ENCODE data around the gene GLTP.

GLTP gene

GRCh38 chr12:109842021-109842420 lies 38.3 kb downstream of the GLTP start:
- DNase-seq (ENCODE audit: low read depth): no peak

GRCh38 chr12:109841356-109841755 lies 39.0 kb downstream of the GLTP start:
- no peak for DNase-seq (ENCODE audit: low read depth)

GRCh38 chr12:109840305-109841074 lies 39.9 kb downstream of the GLTP start:
- no peak for DNase-seq (ENCODE audit: low read depth)

GRCh38 chr12:109839444-109839843 lies 40.9 kb downstream of the GLTP start:
- DNase-seq (ENCODE audit: low read depth): no peak

GRCh38 chr12:109836916-109837315 lies 43.4 kb downstream of the GLTP start:
- no peak for DNase-seq (ENCODE audit: low read depth)

- no peak for DNase-seq (ENCODE audit: low read depth)
Measured at GRCh38 chr12:109835827-109836226, 44.5 kb downstream of the GLTP start.

GRCh38 chr12:109833307-109834189 lies 46.8 kb downstream of the GLTP start, which contains the start of gene TRPV4:
Gene TRPV4 (minus strand): TSS chr12:109833398. CDS start chr12:109814796, 18,602 bp downstream.
- no peak for DNase-seq (ENCODE audit: low read depth)

- no peak for DNase-seq (ENCODE audit: low read depth)
Measured at GRCh38 chr12:109832541-109833306, 47.6 kb downstream of the GLTP start.

GRCh38 chr12:109831929-109832328 lies 48.4 kb downstream of the GLTP start:
- DNase-seq (ENCODE audit: low read depth): no peak

- no peak for DNase-seq (ENCODE audit: low read depth)
Measured at GRCh38 chr12:109831365-109831764, 49.0 kb downstream of the GLTP start.

GRCh38 chr12:109830718-109831117 lies 49.6 kb downstream of the GLTP start:
- no peak for DNase-seq (ENCODE audit: low read depth)

GRCh38 chr12:109830267-109830666 lies 50.1 kb downstream of the GLTP start:
- DNase-seq (ENCODE audit: low read depth): no peak

GRCh38 chr12:109829667-109830066 lies 50.7 kb downstream of the GLTP start:
- no peak for DNase-seq (ENCODE audit: low read depth)

GRCh38 chr12:109828754-109829511 lies 51.4 kb downstream of the GLTP start:
- DNase-seq (ENCODE audit: low read depth): no peak

GRCh38 chr12:109827566-109828550 lies 52.5 kb downstream of the GLTP start:
- no peak for DNase-seq (ENCODE audit: low read depth)

GRCh38 chr12:109827080-109827479 lies 53.3 kb downstream of the GLTP start:
- DNase-seq (ENCODE audit: low read depth): no peak

GRCh38 chr12:109824731-109825130 lies 55.6 kb downstream of the GLTP start:
- no peak for DNase-seq (ENCODE audit: low read depth)

GRCh38 chr12:109822951-109823411 lies 57.4 kb downstream of the GLTP start:
- no peak for DNase-seq (ENCODE audit: low read depth)

- no peak for DNase-seq (ENCODE audit: low read depth)
Measured at GRCh38 chr12:109822416-109822815, 57.9 kb downstream of the GLTP start.

- DNase-seq (ENCODE audit: low read depth): no peak
Measured at GRCh38 chr12:109821968-109822367, 58.4 kb downstream of the GLTP start.

All from HS-5 (cell line).